ENCODE results near the gene FBXW8. TPM values are rescaled to one million over a fixed set of nuclear protein-coding genes. Genes with fewer than 3 reads are reported as not detected.

FBXW8 gene
- total RNA-seq, 4 donors from 2014 or later, result 7.8 to 29.9 (median 10.3) TPM

DNA sequence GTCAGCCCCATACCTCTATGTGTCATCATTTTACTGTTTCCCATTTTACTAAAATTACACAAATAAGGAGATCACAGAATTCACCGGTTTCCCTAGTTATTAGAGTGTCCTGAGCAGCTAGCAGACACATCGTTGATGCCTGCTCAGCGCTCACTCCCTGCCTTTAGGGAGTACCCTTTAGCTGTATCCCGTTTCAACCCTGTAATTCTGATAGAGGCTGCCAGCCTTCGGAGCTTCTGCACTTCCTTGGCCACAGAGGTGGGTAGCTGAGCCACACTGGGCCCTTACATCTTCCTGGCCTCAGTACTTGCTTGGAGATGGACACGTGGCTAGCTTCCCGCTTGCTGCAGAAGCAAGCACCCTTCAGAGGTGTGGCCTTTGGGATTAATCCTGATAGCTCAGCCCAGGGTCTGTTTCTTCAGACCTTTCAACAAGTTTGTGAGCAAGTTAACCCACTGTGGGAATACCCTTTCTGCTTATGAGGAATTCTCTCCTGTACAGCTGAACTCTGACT lies 14.3 kb upstream of the FBXW8 start:
- WGBS, 2 donors (ENCODE audit: low coverage in 1 of 2), result 81% methylated on average over 7 of the region's 7 CpGs; no CpG with 5 or more reads in 1 of the 2 donors
- no peak for TF ChIP-seq POLR2A (IDR thresholded peaks at IDR 0.05)
- in situ Hi-C loops (cut with MboI; ENCODE audit: low pct_ligation_motif_present in 1 of 4, low pct_unique_long_range_greater_than_20kb in 1 of 4, low sequenced_read_pairs in 3 of 4), result no loop called here
- Histone ChIP-seq H3K27me3 (peaks cover 11% of the 10 kb centered on the region), H3K27ac (no peak overlapping the region), H3K4me1 (no peaks in the 10 kb centered on the region), H3K4me3 (no peak overlapping the region), H3K36me3 (no peaks in the 10 kb centered on the region), H3K9me3 (no peaks in the 10 kb centered on the region)
- intact Hi-C loops (cut with DNase I; ENCODE audit: low total_unique reads), result no loop called here
- DNase-seq, result no peak

DNA sequence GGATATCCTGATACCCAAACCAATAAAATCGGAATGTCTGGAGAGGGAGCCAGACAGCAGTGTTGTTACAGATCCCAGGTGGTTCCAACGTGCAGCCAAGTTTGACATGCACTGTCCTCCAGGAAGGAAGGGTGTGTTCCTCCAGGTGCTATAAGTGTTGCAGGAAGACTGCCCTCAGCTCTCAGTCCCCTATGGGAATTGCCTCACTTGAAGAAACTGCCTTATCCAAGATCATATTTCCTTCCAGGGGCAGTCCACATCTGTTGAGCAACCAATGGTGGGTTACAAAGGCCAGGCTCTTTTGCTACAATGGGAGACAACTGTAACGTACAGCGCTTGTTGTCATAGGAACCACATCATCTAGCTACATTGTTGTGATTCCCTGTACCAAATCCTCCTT lies 13.3 kb upstream of the FBXW8 start:
- H3K27me3 ChIP-seq, result peaks cover 11% of the 10 kb centered on the region

DNA sequence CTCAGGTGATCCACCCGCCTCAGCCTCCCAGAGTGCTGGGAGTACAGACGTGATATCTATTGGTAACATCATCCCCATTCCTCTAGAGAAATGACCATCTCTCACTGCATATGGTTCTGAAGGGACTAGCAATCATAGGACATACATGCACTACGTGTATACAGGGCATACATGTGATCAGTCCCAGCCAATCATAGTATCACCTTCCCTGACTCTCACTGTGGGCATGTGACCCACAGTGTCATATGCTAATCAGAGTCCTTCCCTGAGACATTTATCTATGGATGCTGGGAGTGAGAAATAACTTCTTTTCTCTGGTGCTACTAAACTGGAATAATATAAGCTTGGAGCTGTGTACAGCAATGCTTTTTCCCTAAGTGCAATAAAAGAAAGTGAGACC lies 12.1 kb upstream of the FBXW8 start:
- in situ Hi-C loops (cut with MboI; ENCODE audit: low pct_ligation_motif_present in 1 of 4, low pct_unique_long_range_greater_than_20kb in 1 of 4, low sequenced_read_pairs in 3 of 4), result no loop called here
- TF ChIP-seq EP300 (IDR thresholded peaks at IDR 0.05; ENCODE audit: low read depth), result no peak
- TF ChIP-seq POLR2A (IDR thresholded peaks at IDR 0.05), result no peak
- TF ChIP-seq, protein P1, sequence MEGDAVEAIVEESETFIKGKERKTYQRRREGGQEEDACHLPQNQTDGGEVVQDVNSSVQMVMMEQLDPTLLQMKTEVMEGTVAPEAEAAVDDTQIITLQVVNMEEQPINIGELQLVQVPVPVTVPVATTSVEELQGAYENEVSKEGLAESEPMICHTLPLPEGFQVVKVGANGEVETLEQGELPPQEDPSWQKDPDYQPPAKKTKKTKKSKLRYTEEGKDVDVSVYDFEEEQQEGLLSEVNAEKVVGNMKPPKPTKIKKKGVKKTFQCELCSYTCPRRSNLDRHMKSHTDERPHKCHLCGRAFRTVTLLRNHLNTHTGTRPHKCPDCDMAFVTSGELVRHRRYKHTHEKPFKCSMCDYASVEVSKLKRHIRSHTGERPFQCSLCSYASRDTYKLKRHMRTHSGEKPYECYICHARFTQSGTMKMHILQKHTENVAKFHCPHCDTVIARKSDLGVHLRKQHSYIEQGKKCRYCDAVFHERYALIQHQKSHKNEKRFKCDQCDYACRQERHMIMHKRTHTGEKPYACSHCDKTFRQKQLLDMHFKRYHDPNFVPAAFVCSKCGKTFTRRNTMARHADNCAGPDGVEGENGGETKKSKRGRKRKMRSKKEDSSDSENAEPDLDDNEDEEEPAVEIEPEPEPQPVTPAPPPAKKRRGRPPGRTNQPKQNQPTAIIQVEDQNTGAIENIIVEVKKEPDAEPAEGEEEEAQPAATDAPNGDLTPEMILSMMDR (IDR thresholded peaks at IDR 0.05), result no peak
- H3K4me3 ChIP-seq, result no peak overlapping the region
- H3K27ac ChIP-seq, result no peak overlapping the region
- intact Hi-C loops (cut with DNase I; ENCODE audit: low total_unique reads), result no loop called here
- DNase-seq, result no peak
- H3K27me3 ChIP-seq, result peaks cover 11% of the 10 kb centered on the region
- no peaks in the 10 kb centered on the region for H3K9me3 ChIP-seq
- WGBS, 2 donors (ENCODE audit: low coverage in 1 of 2), result 55% methylated on average over 3 of the region's 3 CpGs; no CpG with 5 or more reads in 1 of the 2 donors
- H3K36me3 ChIP-seq, result no peaks in the 10 kb centered on the region
- H3K4me1 ChIP-seq, result no peaks in the 10 kb centered on the region

More for the DNA sequence above, 13.3 kb upstream of the FBXW8 start:
- no peaks in the 10 kb centered on the region for H3K4me1 ChIP-seq
- intact Hi-C loops (cut with DNase I; ENCODE audit: low total_unique reads), result no loop called here
- H3K27ac ChIP-seq, result no peak overlapping the region
- WGBS, 2 donors (ENCODE audit: low coverage in 1 of 2), result 70 to 77% methylated on average over 2 to 4 of the region's 4 CpGs
- DNase-seq, result no peak
- H3K9me3 ChIP-seq, result no peaks in the 10 kb centered on the region
- no peaks in the 10 kb centered on the region for H3K36me3 ChIP-seq
- TF ChIP-seq POLR2AphosphoS5 (IDR thresholded peaks at IDR 0.05), result no peak
- in situ Hi-C loops (cut with MboI; ENCODE audit: low pct_ligation_motif_present in 1 of 4, low pct_unique_long_range_greater_than_20kb in 1 of 4, low sequenced_read_pairs in 3 of 4), result no loop called here
- H3K4me3 ChIP-seq, result no peak overlapping the region

DNA sequence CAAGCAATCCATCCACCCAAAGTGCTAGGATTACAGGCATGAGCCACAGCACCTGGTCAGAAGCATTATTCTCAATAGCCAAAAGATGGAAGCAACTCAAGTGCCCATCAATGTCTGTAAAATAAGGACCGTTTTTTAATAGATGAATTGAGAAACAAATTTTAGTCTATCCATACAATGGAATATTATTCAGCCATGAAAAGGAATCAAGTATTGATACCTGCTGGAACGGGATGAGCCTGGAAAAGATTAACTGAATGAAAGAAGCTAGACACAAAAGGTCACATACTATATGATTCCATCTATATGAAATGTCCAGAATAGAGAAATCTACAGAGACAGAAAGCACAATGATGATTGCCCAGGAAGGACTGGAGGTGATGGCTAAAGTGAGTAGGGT lies 9.1 kb upstream of the FBXW8 start:
- Histone ChIP-seq H3K27me3 (peaks cover 14% of the 10 kb centered on the region), H3K4me3 (no peak overlapping the region), H3K9me3 (no peaks in the 10 kb centered on the region), H3K4me1 (no peaks in the 10 kb centered on the region), H3K36me3 (no peaks in the 10 kb centered on the region), H3K27ac (no peak overlapping the region)
- no peak for TF ChIP-seq POLR2A (IDR thresholded peaks at IDR 0.05)
- TF ChIP-seq EP300 (IDR thresholded peaks at IDR 0.05; ENCODE audit: low read depth), result no peak
- TF ChIP-seq POLR2AphosphoS5 (IDR thresholded peaks at IDR 0.05), result no peak
- TF ChIP-seq, protein P1 (IDR thresholded peaks at IDR 0.05), result no peak
- no peak for DNase-seq
- intact Hi-C loops (cut with DNase I; ENCODE audit: low total_unique reads), result no loop called here
- 66 to 81% methylated on average over 2 of the region's 2 CpGs for WGBS, 2 donors (ENCODE audit: low coverage in 1 of 2)
- in situ Hi-C loops (cut with MboI; ENCODE audit: low pct_ligation_motif_present in 1 of 4, low pct_unique_long_range_greater_than_20kb in 1 of 4, low sequenced_read_pairs in 3 of 4), result no loop called here

DNA sequence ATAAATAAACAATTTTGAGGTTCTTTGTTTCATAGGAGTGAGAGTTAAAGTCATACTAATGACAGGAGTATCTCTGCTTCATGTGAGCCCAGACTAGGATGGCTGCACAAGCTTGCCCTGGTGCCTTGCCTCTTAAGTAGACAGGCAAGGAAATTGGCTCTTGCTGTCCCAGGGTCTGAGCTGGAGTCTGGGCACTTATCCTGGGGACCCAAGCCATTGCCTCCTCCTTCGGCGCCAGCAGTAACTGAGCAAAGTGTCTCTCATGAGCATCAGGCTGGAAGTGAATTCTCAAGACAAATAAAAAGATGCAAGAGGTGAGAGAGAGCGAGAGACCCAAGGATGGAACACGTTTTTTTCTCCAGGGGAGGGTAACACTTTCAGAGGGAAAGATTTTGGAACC lies 6.9 kb upstream of the FBXW8 start:
- in situ Hi-C loops (cut with MboI; ENCODE audit: low pct_ligation_motif_present in 1 of 4, low pct_unique_long_range_greater_than_20kb in 1 of 4, low sequenced_read_pairs in 3 of 4), result no loop called here
- H3K4me1 ChIP-seq, result no peaks in the 10 kb centered on the region
- WGBS, 2 donors (ENCODE audit: low coverage in 1 of 2), result 40 to 65% methylated on average over 1 to 4 of the region's 4 CpGs

More for the DNA sequence above, 6.9 kb upstream of the FBXW8 start:
- DNase-seq, result no peak
- Histone ChIP-seq H3K9me3 (no peaks in the 10 kb centered on the region), H3K4me3 (no peak overlapping the region), H3K27me3 (peaks cover 14% of the 10 kb centered on the region), H3K36me3 (no peaks in the 10 kb centered on the region), H3K27ac (no peak overlapping the region)
- intact Hi-C loops (cut with DNase I; ENCODE audit: low total_unique reads), result no loop called here
- TF ChIP-seq POLR2AphosphoS5 (IDR thresholded peaks at IDR 0.05) (no peak), POLR2A (IDR thresholded peaks at IDR 0.05) (no peak), EP300 (IDR thresholded peaks at IDR 0.05; ENCODE audit: low read depth) (no peak)
- TF ChIP-seq, protein P1 (IDR thresholded peaks at IDR 0.05), result no peak

All from transverse colon (tissue), 4 donors.